Measurements from ENCODE around the gene ARHGAP19. TPM values are rescaled to one million over a fixed set of nuclear protein-coding genes. Genes with fewer than 3 reads are reported as not detected.

ARHGAP19 gene
- polyA plus RNA-seq, 1 donor from 2014 or later: 5.2 TPM

GRCh38 chr10:97335188-97335619 is 42.8 kb upstream of the ARHGAP19 start:
- Histone ChIP-seq H3K27me3 (ENCODE audit: insufficient read depth, low read depth, low read length) (peaks cover 53% of the 10 kb centered on the region), H3F3A (ENCODE audit: insufficient read depth, low read length, poor library complexity, severe bottlenecking) (peaks cover 3% of the 10 kb centered on the region), H3K9me3 (ENCODE audit: low read length) (no peaks in the 10 kb centered on the region), H3K4me3 (ENCODE audit: low read length) (peak overlapping the region; percentile 81), H3K9ac (ENCODE audit: low read length) (peak overlapping the region; percentile 93), H3K27ac (ENCODE audit: low read length) (no peak overlapping the region), H3K79me2 (replicated peaks; ENCODE audit: insufficient read depth, low read length) (peaks cover 17% of the 10 kb centered on the region), H3K4me2 (ENCODE audit: low read length) (no peak overlapping the region), H3K36me3 (ENCODE audit: insufficient read depth, low read length) (no peaks in the 10 kb centered on the region), H2AFZ (ENCODE audit: low read depth, low read length) (peak overlapping the region; percentile 27), H4K20me1 (ENCODE audit: insufficient read depth) (no peaks in the 10 kb centered on the region), H3K9me2 (ENCODE audit: insufficient read depth, low read length) (no peaks in the 10 kb centered on the region)
- TF ChIP-seq EZH2 (IDR thresholded peaks at IDR 0.05; ENCODE audit: borderline replicate concordance, insufficient read depth, low read length, poor library complexity, severe bottlenecking): no peak

- H2AFZ ChIP-seq (ENCODE audit: low read depth, low read length): peak within 1 kb of the TSS; percentile 27
Observed at GRCh38 chr10:97334370-97335175, 42.1 kb upstream of the ARHGAP19 start, which contains the start of gene FRAT2. TSS of gene FRAT2 (minus strand) at chr10:97334729. CDS start at chr10:97334572, 157 bp downstream.

More at GRCh38 chr10:97334370-97335175, 42.1 kb upstream of the ARHGAP19 start, which contains the start of gene FRAT2:
- peak within 1 kb of the TSS; percentile 93 for H3K9ac ChIP-seq (ENCODE audit: low read length)
- TF ChIP-seq SMC3 (conservative IDR thresholded peaks at IDR 0.05; ENCODE audit: poor library complexity) (peak; percentile 7), POLR2AphosphoS5 (IDR thresholded peaks at IDR 0.05) (peak; percentile 91), EP300 (conservative IDR thresholded peaks at IDR 0.05; ENCODE audit: poor library complexity, severe bottlenecking) (peak; percentile 85), MXI1 (conservative IDR thresholded peaks at IDR 0.05; ENCODE audit: poor library complexity, severe bottlenecking) (peak; percentile 94), REST (IDR thresholded peaks at IDR 0.05; ENCODE audit: borderline replicate concordance) (peak; percentile 58), RAD21 (conservative IDR thresholded peaks at IDR 0.05) (peak; percentile 28), EZH2 (IDR thresholded peaks at IDR 0.05; ENCODE audit: borderline replicate concordance, insufficient read depth, low read length, poor library complexity, severe bottlenecking) (no peak), TAF1 (IDR thresholded peaks at IDR 0.05; ENCODE audit: low read depth) (no peak), CTCF (IDR thresholded peaks at IDR 0.05; ENCODE audit: poor library complexity, severe bottlenecking) (no peak)
- peaks cover 3% of the 10 kb centered on the region for H3F3A ChIP-seq (ENCODE audit: insufficient read depth, low read length, poor library complexity, severe bottlenecking)
- no peaks in the 10 kb centered on the region for H4K20me1 ChIP-seq (ENCODE audit: insufficient read depth)
- no peaks in the 10 kb centered on the region for H3K9me2 ChIP-seq (ENCODE audit: insufficient read depth, low read length)
- H3K79me2 ChIP-seq (replicated peaks; ENCODE audit: insufficient read depth, low read length): peaks cover 17% of the 10 kb centered on the region
- peak within 1 kb of the TSS; percentile 82 for H3K27ac ChIP-seq (ENCODE audit: low read length)
- no peaks in the 10 kb centered on the region for H3K9me3 ChIP-seq (ENCODE audit: low read length)
- H3K27me3 ChIP-seq (ENCODE audit: insufficient read depth, low read depth, low read length): peaks cover 51% of the 10 kb centered on the region
- peak within 1 kb of the TSS; percentile 39 for H3K4me2 ChIP-seq (ENCODE audit: low read length)
- H3K36me3 ChIP-seq (ENCODE audit: insufficient read depth, low read length): no peaks in the 10 kb centered on the region
- H3K4me3 ChIP-seq (ENCODE audit: low read length): peak within 1 kb of the TSS; percentile 97

All from neural cell (in vitro differentiated cells).